GM12865 (cell line): ENCODE data around the gene LAMA4.
A peak's percentile ranks its signal among the peaks of the same experiment; 100 is the strongest.

Source experiments
- DNase-seq: peaks from one replicate; pipeline ENCODE4 v3.0.0; 2010; ENCODE audit warnings: low read depth
- H3K4me3 ChIP-seq: 2 replicates; pipeline ENCODE4 v1.5.1; 2011; ENCODE audit warnings: mild to moderate bottlenecking, low read depth, low read length, control low read depth
- CTCF ChIP-seq: IDR thresholded peaks from 2 replicates; pipeline ENCODE4 v1.5.1; 2011; ENCODE audit warnings: low read length, control low read depth, low read depth, inconsistent platforms; ENCODE audit not compliant: insufficient read depth; ENCODE audit errors: missing control alignments

The LAMA4 gene

GRCh38 chr6:112286500-112287144 lies 32.3 kb upstream of the LAMA4 start:
- no peak overlapping the region for H3K4me3 ChIP-seq
- DNase-seq: no peak
- TF ChIP-seq CTCF: no peak

- no peak for TF ChIP-seq CTCF
- DNase-seq: peak; percentile 66
- no peak overlapping the region for H3K4me3 ChIP-seq
These were observed 31.6 kb upstream of the LAMA4 start for GRCh38 chr6:112286010-112286409.

- no peak for TF ChIP-seq CTCF
- H3K4me3 ChIP-seq: no peak overlapping the region
- DNase-seq: no peak
These were observed 30.2 kb upstream of the LAMA4 start for GRCh38 chr6:112284603-112285002.

- no peak for TF ChIP-seq CTCF
These were observed 29.3 kb upstream of the LAMA4 start for GRCh38 chr6:112283621-112284020.

GRCh38 chr6:112281821-112282615 lies 27.7 kb upstream of the LAMA4 start:
- no peak for TF ChIP-seq CTCF
- no peak for DNase-seq
- no peak overlapping the region for H3K4me3 ChIP-seq

More at GRCh38 chr6:112283621-112284020, 29.3 kb upstream of the LAMA4 start:
- H3K4me3 ChIP-seq: no peak overlapping the region
- DNase-seq: no peak

- no peak overlapping the region for H3K4me3 ChIP-seq
- no peak for TF ChIP-seq CTCF
- no peak for DNase-seq
These were observed 24.9 kb upstream of the LAMA4 start for GRCh38 chr6:112279031-112279935.
